Measurements from ENCODE around the gene SESN3. TPM values are rescaled to one million over a fixed set of nuclear protein-coding genes. Genes with fewer than 3 reads are reported as not detected.
"Not testable (repeated sequence)": the region's sequence is repeated elsewhere in the genome, so short reads cannot be mapped to it uniquely, and the experiment has no call there.

The SESN3 gene
- total RNA-seq, 1 experiment from 2014 or later: 36.8 TPM

DNA sequence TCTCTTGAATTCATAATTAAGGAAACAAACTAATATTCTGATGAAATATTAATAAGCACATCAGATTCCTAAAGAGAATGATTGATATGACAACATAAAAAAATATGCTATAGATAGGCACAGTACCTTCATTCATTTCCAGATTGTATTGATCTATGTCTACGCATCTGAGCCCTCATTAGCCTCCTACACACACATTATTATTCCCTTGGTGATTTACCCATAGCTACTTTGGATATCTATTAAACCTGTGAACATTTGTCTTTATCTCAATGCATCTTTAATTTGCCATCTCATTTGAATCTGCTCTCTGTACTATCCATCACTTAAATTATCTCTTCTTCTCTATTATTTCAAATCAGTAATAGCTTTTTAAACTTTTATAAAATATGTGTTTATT is 18.4 kb downstream of the SESN3 start:
- no peak overlapping the region for H2AFZ ChIP-seq (ENCODE audit: low read length)
- DNase-seq: no peak
- H2BK15ac ChIP-seq (ENCODE audit: low read depth, low read length): no peak overlapping the region
- H2BK20ac ChIP-seq (ENCODE audit: low read depth, low read length, poor library complexity, severe bottlenecking): no peak overlapping the region
- no peaks in the 10 kb centered on the region for H3K27me3 Mint-ChIP-seq (ENCODE audit: low read depth)
- no peak overlapping the region for H4K91ac ChIP-seq (ENCODE audit: insufficient read length, low read depth, low read length)
- no peaks in the 10 kb centered on the region for H3K79me1 ChIP-seq (ENCODE audit: insufficient read depth, low read depth, low read length, poor library complexity, severe bottlenecking)
- H3K9ac ChIP-seq (ENCODE audit: extremely low read depth, insufficient read length, low read length): no peak overlapping the region
- no peak overlapping the region for H4K8ac ChIP-seq (replicated peaks; ENCODE audit: insufficient read length, low read depth, low read length)
- H3K79me2 ChIP-seq (ENCODE audit: insufficient read depth, low read length): 0 out of 2 replicates have a peak, but pooled peaks cover 1% of the 10 kb centered on the region
- H3K4me3 Mint-ChIP-seq: no peak overlapping the region
- H4K20me1 ChIP-seq (ENCODE audit: control insufficient read depth, insufficient read depth, insufficient read length): no peaks in the 10 kb centered on the region
- H3K27ac ChIP-seq (ENCODE audit: insufficient read length, low read depth, low read length): no peak overlapping the region
- H2BK5ac ChIP-seq (ENCODE audit: insufficient read length, low read length): no peak overlapping the region
- no peaks in the 10 kb centered on the region for H3K9me3 ChIP-seq (ENCODE audit: control insufficient read depth, low read depth, low read length)
- H2BK12ac ChIP-seq (ENCODE audit: insufficient read length, low read depth, low read length): no peak overlapping the region
- no peaks in the 10 kb centered on the region for H3K27me3 ChIP-seq (ENCODE audit: insufficient read depth, low read length)
- no CpG with 5 or more reads among the region's 1 CpG for WGBS (ENCODE audit: extremely low coverage, insufficient read length, low lambda C conversion rate)
- H2AK5ac ChIP-seq (ENCODE audit: insufficient read length, low read length): no peak overlapping the region
- H3K14ac ChIP-seq (ENCODE audit: insufficient read depth, low read length): no peak overlapping the region
- H3K56ac ChIP-seq (ENCODE audit: insufficient read length, low read depth, low read length): no peak overlapping the region
- no peak overlapping the region for H2BK120ac ChIP-seq (ENCODE audit: low read depth, low read length, poor library complexity, severe bottlenecking)
- H3K4me1 ChIP-seq (ENCODE audit: insufficient read depth, low read length): no peaks in the 10 kb centered on the region
- H4K5ac ChIP-seq (ENCODE audit: insufficient read length, low read depth, low read length): no peak overlapping the region
- H3K23ac ChIP-seq (ENCODE audit: insufficient read length, low read depth, low read length): no peak overlapping the region
- no peak overlapping the region for H3K4me2 ChIP-seq (ENCODE audit: insufficient read depth, insufficient read length, low read length)
- H3T11ph ChIP-seq (ENCODE audit: low read length): no peak overlapping the region
- TF ChIP-seq, protein P1, sequence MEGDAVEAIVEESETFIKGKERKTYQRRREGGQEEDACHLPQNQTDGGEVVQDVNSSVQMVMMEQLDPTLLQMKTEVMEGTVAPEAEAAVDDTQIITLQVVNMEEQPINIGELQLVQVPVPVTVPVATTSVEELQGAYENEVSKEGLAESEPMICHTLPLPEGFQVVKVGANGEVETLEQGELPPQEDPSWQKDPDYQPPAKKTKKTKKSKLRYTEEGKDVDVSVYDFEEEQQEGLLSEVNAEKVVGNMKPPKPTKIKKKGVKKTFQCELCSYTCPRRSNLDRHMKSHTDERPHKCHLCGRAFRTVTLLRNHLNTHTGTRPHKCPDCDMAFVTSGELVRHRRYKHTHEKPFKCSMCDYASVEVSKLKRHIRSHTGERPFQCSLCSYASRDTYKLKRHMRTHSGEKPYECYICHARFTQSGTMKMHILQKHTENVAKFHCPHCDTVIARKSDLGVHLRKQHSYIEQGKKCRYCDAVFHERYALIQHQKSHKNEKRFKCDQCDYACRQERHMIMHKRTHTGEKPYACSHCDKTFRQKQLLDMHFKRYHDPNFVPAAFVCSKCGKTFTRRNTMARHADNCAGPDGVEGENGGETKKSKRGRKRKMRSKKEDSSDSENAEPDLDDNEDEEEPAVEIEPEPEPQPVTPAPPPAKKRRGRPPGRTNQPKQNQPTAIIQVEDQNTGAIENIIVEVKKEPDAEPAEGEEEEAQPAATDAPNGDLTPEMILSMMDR (conservative IDR thresholded peaks at IDR 0.05): no peak
- no peak overlapping the region for H3K4ac ChIP-seq (ENCODE audit: low read depth, low read length)
- no peak overlapping the region for H3K18ac ChIP-seq (ENCODE audit: insufficient read length, low read depth, low read length)
- H3K23me2 ChIP-seq (ENCODE audit: insufficient read length, low read depth, low read length, poor library complexity, severe bottlenecking): no peaks in the 10 kb centered on the region
- H3K9me3 Mint-ChIP-seq: peaks cover 5 to 12% of the 10 kb centered on the region in 2 experiments
- H3K36me3 Mint-ChIP-seq (ENCODE audit: insufficient read depth in 1 of 3, low read depth in 3 of 3): peaks cover 13 to 22% (median 13%) of the 10 kb centered on the region in 3 experiments
- H3K4me1 Mint-ChIP-seq: 0 out of 4 replicates have a peak, but pooled peaks cover 0 to 8% of the 10 kb centered on the region in 2 experiments
- H3K27ac Mint-ChIP-seq: no peak overlapping the region

DNA sequence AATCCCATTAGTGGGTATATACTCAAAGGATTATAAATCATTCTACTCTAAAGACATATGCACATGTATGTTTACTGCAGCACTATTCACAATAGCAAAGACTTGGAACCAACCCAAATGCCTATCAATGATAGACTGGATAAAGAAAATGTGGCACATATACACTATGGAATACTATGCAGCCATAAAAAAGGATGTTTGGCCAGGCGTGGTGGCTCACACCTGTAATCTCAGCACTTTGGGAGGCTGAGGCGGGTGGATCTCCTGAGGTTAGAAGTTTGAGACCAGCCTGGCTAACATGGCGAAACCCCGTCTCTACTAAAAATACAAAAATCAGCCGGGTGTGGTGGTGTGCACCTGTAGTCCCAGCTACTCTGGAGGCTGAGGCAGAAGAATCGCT is 21.5 kb downstream of the SESN3 start:
- Mint-ChIP-seq H3K9me3 (peaks cover 5 to 12% of the 10 kb centered on the region in 2 experiments), H3K36me3 (ENCODE audit: insufficient read depth in 1 of 3, low read depth in 3 of 3) (peaks cover 13 to 17% (median 13%) of the 10 kb centered on the region in 3 experiments)
- not testable (repeated sequence) for H3K27ac Mint-ChIP-seq; H3K4me2 ChIP-seq (ENCODE audit: insufficient read depth, insufficient read length, low read length); H2BK120ac ChIP-seq (ENCODE audit: low read depth, low read length, poor library complexity, severe bottlenecking); H3K9ac ChIP-seq (ENCODE audit: extremely low read depth, insufficient read length, low read length); H2AK5ac ChIP-seq (ENCODE audit: insufficient read length, low read length); H3K9me3 ChIP-seq (ENCODE audit: control insufficient read depth, low read depth, low read length); H3K27ac ChIP-seq (ENCODE audit: insufficient read length, low read depth, low read length); H3K14ac ChIP-seq (ENCODE audit: insufficient read depth, low read length); H2BK12ac ChIP-seq (ENCODE audit: insufficient read length, low read depth, low read length); H3K18ac ChIP-seq (ENCODE audit: insufficient read length, low read depth, low read length); H4K91ac ChIP-seq (ENCODE audit: insufficient read length, low read depth, low read length); H4K5ac ChIP-seq (ENCODE audit: insufficient read length, low read depth, low read length); H3K4me1 ChIP-seq (ENCODE audit: insufficient read depth, low read length); H3K27me3 Mint-ChIP-seq (ENCODE audit: low read depth); H3K4me3 Mint-ChIP-seq; H2BK20ac ChIP-seq (ENCODE audit: low read depth, low read length, poor library complexity, severe bottlenecking); H2AFZ ChIP-seq (ENCODE audit: low read length); H2BK15ac ChIP-seq (ENCODE audit: low read depth, low read length); H3K27me3 ChIP-seq (ENCODE audit: insufficient read depth, low read length); H3K4me1 Mint-ChIP-seq; DNase-seq; H3K79me2 ChIP-seq (ENCODE audit: insufficient read depth, low read length); H4K20me1 ChIP-seq (ENCODE audit: control insufficient read depth, insufficient read depth, insufficient read length); H3T11ph ChIP-seq (ENCODE audit: low read length); H3K79me1 ChIP-seq (ENCODE audit: insufficient read depth, low read depth, low read length, poor library complexity, severe bottlenecking); H3K56ac ChIP-seq (ENCODE audit: insufficient read length, low read depth, low read length); H4K8ac ChIP-seq (replicated peaks; ENCODE audit: insufficient read length, low read depth, low read length); H3K23me2 ChIP-seq (ENCODE audit: insufficient read length, low read depth, low read length, poor library complexity, severe bottlenecking); H2BK5ac ChIP-seq (ENCODE audit: insufficient read length, low read length); H3K23ac ChIP-seq (ENCODE audit: insufficient read length, low read depth, low read length); H3K4ac ChIP-seq (ENCODE audit: low read depth, low read length)
- no CpG with 5 or more reads among the region's 6 CpGs for WGBS (ENCODE audit: extremely low coverage, insufficient read length, low lambda C conversion rate)

All from H9 (cell line).